ENCODE results near the gene IQSEC1.

DNA sequence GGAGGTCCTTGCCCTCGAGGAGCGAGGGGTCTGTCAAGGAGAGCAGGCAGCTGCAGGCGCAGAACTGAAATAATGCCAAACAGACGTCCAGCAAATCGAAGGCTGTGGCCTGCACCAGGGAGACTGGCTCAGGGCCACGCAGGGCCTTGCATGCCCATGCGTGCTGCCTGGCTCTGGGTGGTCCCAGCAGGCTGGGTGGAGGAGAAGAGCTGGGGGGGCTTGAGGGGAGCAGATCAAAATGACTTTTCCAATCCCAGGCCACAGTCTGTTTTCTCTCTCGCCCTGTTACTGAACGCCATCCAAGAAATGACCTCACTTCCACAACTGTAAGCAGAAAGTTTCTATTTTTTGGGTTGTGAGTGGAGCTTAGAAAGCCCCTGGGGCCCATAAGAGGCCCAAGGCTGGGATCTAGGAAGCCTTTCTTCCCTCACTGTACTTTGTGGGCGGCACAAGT, 134.9 kb downstream of the IQSEC1 start:
- TF ChIP-seq, protein P1, sequence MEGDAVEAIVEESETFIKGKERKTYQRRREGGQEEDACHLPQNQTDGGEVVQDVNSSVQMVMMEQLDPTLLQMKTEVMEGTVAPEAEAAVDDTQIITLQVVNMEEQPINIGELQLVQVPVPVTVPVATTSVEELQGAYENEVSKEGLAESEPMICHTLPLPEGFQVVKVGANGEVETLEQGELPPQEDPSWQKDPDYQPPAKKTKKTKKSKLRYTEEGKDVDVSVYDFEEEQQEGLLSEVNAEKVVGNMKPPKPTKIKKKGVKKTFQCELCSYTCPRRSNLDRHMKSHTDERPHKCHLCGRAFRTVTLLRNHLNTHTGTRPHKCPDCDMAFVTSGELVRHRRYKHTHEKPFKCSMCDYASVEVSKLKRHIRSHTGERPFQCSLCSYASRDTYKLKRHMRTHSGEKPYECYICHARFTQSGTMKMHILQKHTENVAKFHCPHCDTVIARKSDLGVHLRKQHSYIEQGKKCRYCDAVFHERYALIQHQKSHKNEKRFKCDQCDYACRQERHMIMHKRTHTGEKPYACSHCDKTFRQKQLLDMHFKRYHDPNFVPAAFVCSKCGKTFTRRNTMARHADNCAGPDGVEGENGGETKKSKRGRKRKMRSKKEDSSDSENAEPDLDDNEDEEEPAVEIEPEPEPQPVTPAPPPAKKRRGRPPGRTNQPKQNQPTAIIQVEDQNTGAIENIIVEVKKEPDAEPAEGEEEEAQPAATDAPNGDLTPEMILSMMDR (conservative IDR thresholded peaks at IDR 0.05; ENCODE audit: low read depth, low read length): no peak
- TF ChIP-seq EZH2 (IDR thresholded peaks at IDR 0.05; ENCODE audit: borderline replicate concordance, low read depth, low read length, poor library complexity, severe bottlenecking): no peak

Measured in A673 (cell line).